ENCODE data around the gene CGB3. TPM values are rescaled to one million over a fixed set of nuclear protein-coding genes. Genes with fewer than 3 reads are reported as not detected.
"Not testable (repeated sequence)": the region's sequence is repeated elsewhere in the genome, so short reads cannot be mapped to it uniquely, and the experiment has no call there.

The CGB3 gene
- total RNA-seq, 1 donor from 2014 or later, result not detected

DNA sequence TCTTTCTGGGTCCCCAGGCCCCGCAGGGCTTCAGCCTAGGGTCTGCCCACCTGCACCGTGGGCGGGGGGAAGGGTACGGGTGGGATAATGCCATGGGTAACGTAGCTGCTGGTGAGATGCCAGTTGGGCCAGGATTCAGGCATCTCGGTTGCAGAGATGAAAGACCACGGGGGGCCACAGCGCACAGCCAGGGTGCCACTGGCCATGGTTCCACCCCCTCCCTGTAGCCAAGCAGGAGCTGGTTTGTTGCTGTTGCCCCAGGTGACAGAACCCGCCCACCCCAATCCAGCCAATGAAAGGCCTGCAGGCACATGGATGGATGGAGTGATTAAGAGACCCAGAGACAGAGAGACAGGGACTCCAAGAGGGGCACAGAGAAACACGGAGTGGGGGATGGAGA, 34.4 kb upstream of the CGB3 start:
- no peak for DNase-seq (ENCODE audit: low read depth)
- Histone ChIP-seq H3K27me3 (ENCODE audit: control insufficient read depth, insufficient read depth, low read length) (no peaks in the 10 kb centered on the region), H3K36me3 (ENCODE audit: control insufficient read depth, insufficient read depth, low read length) (no peaks in the 10 kb centered on the region), H3K4me3 (ENCODE audit: low read depth, low read length) (no peak overlapping the region)
- TF ChIP-seq, protein P1, sequence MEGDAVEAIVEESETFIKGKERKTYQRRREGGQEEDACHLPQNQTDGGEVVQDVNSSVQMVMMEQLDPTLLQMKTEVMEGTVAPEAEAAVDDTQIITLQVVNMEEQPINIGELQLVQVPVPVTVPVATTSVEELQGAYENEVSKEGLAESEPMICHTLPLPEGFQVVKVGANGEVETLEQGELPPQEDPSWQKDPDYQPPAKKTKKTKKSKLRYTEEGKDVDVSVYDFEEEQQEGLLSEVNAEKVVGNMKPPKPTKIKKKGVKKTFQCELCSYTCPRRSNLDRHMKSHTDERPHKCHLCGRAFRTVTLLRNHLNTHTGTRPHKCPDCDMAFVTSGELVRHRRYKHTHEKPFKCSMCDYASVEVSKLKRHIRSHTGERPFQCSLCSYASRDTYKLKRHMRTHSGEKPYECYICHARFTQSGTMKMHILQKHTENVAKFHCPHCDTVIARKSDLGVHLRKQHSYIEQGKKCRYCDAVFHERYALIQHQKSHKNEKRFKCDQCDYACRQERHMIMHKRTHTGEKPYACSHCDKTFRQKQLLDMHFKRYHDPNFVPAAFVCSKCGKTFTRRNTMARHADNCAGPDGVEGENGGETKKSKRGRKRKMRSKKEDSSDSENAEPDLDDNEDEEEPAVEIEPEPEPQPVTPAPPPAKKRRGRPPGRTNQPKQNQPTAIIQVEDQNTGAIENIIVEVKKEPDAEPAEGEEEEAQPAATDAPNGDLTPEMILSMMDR (IDR thresholded peaks at IDR 0.05; ENCODE audit: insufficient read depth, low read length, poor library complexity, severe bottlenecking), result no peak

DNA sequence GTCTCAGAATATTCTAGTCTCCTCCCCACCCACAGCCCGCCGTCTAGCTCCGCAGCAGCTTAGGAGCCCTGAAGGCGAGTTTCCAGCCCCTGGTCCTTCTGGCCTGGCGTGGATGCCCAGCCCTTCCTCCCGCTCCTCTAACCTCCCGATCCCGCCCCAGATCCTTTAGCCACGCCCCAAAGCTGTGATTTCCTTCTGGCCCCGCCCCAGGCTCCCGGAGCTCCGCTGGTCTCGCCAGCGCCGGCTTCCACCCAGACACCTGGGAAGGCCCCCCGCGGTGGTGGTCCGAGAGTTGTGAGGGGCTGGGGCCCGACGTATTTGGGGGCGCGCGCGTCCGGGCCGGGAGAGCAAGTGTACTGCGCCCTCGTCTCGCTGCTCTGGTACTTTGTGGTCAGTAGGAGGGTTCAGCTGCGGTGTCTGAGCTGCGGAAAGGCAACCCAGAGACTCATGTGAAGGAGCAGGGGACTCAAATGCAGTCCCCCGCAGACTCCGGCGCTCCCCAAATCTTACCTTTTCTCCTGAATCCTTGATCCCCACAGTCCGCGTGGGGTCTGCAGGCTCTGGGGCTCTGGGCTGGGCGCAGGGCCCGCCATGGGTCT, 33.6 kb upstream of the CGB3 start, which contains the start of gene CGB7:
CGB7 (minus strand) TSS at position 114 of the 599 bp plus-strand sequence. CDS start 2,374 bp downstream, outside the sequence.
- peak; percentile 25 for DNase-seq (ENCODE audit: low read depth)
- Histone ChIP-seq H3K27me3 (ENCODE audit: control insufficient read depth, insufficient read depth, low read length) (no peaks in the 10 kb centered on the region), H3K36me3 (ENCODE audit: control insufficient read depth, insufficient read depth, low read length) (no peaks in the 10 kb centered on the region), H3K4me3 (ENCODE audit: low read depth, low read length) (peak within 1 kb of the TSS; percentile 60)
- TF ChIP-seq, protein P1 (IDR thresholded peaks at IDR 0.05; ENCODE audit: insufficient read depth, low read length, poor library complexity, severe bottlenecking), result no peak

DNA sequence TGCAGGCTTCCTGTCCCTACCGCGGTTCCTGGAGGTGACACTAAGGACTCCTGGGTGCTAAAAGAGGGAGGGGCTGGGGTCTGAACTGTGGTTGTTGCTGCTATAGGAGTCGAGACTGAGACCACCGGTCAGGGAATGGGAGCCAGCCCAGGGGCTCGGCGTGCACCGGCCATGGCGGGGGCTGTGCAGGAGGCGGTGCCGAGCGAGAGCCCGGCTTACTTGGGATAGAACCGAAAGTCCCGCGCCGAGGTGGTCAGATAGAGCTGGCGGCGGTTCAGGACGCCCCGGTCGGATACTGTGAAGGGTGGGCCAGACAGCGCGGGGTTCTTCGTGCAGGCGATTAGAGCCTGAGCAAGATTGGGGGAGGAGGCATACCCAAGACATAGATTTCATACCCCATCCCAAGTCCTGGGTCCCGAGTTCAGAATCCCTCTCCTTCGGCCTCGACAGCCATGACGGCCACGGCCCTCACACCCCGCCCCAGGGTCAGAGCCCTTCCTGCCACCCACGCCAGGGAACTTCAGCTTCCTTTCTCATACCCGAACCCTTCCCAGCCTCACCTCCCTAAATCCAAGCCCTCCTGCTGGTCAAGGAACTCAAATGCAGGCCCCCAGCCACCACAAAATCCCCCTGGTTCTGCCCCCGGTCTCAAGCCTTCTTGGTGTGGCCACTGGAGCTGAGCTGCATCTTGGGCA, 32.9 kb upstream of the CGB3 start:
- H3K4me3 ChIP-seq (ENCODE audit: low read depth, low read length), result peak overlapping the region; percentile 60
- not testable (repeated sequence) for H3K27me3 ChIP-seq (ENCODE audit: control insufficient read depth, insufficient read depth, low read length); H3K36me3 ChIP-seq (ENCODE audit: control insufficient read depth, insufficient read depth, low read length); DNase-seq (ENCODE audit: low read depth)

DNA sequence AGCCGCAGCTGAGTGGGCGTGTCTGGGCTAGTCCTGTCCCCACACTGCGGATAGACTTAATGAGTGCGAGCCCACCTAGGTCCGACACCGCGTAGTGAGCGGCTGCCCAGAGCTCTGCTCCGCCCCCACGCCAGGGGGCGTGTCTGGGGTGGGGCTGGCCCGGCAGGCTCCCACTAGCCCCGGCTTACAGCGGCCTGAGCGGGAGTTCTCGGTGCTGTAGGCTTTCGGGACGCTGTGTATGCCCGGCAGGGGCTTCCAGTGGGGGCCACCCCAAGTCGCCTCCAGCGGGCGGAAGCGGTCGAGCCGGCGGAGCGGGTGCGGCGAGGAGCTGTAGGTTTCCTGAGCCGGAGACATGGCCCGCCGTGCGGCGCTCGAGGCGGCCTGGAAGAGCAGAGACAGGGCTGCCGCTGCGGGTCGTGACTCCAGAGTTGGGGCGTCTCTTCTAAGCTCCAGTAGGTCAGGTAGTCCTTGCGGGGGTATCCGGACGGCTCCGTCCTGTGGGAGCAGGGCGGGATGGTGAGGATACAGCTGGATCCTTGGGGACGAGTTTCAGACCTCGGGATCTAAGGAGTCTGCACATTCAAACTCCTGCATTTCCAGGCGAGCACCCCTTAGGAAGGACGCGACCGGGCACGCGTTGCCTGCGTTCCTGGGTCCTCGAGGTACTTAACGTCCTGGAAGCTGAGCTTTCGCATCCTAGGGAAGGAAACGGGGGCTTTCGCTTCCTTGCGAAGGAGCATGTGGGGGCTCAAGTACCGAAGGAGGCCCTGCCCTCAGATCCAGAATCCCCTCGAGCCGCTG, 32.2 kb upstream of the CGB3 start:
- TF ChIP-seq, protein P1 (IDR thresholded peaks at IDR 0.05; ENCODE audit: insufficient read depth, low read length, poor library complexity, severe bottlenecking), result peak; percentile 33
- Histone ChIP-seq H3K4me3 (ENCODE audit: low read depth, low read length) (peak overlapping the region; percentile 60), H3K36me3 (ENCODE audit: control insufficient read depth, insufficient read depth, low read length) (no peaks in the 10 kb centered on the region), H3K27me3 (ENCODE audit: control insufficient read depth, insufficient read depth, low read length) (no peaks in the 10 kb centered on the region)
- peak; percentile 4 for DNase-seq (ENCODE audit: low read depth)

DNA sequence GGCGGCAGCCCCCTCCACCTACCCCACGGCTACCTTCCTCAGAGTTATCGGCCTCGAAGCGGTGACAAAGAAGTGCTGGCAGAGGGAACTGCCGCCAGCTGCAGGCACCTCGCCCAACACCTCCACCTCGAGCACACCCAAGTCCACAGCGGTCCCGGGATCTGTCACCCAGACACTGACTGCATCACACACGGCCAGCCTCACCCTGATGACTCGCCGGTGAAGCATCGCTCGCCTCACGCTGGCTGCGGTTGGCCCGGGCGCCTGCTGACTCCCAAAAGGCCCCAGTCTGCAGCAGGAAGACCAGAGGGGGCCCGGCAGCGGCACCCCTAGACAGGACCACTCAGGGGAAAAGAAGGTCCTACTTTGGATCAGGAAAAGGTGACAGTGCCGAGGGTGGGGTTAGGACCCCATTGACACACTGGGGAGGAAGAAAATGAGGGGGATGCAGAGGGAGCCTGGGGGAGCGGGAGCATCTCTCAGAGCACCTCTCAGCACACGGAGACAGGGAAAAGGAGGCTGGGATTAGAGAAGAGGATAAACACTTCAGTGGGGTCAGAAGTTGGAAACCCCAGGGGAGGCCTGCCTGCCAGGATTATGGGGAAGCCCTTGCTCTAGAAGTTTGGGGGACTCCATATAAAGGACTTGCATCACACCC, 26.4 kb upstream of the CGB3 start:
- not testable (repeated sequence) for H3K27me3 ChIP-seq (ENCODE audit: control insufficient read depth, insufficient read depth, low read length); H3K4me3 ChIP-seq (ENCODE audit: low read depth, low read length); DNase-seq (ENCODE audit: low read depth); H3K36me3 ChIP-seq (ENCODE audit: control insufficient read depth, insufficient read depth, low read length)

DNA sequence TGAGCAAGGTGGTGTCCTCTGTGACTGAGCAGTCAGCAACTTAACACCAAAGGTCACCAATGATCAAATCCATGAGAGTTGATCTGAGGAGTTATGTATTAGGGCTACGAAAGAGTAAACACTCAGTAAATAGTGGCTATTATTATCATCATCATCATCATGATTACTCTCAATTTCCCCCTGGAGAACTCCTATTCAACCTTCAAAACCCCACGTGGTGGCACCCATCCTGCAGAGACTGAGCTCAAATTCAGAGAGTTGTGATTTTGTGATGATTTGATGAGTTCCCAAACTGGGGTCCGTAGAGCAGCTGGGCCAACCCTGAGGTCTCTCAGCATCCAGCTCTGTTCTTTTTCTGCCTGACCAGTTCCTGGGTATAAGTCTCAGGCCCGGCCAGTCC, 25.7 kb upstream of the CGB3 start:
- H3K36me3 ChIP-seq (ENCODE audit: control insufficient read depth, insufficient read depth, low read length); DNase-seq (ENCODE audit: low read depth); H3K4me3 ChIP-seq (ENCODE audit: low read depth, low read length): not testable (repeated sequence)

DNA sequence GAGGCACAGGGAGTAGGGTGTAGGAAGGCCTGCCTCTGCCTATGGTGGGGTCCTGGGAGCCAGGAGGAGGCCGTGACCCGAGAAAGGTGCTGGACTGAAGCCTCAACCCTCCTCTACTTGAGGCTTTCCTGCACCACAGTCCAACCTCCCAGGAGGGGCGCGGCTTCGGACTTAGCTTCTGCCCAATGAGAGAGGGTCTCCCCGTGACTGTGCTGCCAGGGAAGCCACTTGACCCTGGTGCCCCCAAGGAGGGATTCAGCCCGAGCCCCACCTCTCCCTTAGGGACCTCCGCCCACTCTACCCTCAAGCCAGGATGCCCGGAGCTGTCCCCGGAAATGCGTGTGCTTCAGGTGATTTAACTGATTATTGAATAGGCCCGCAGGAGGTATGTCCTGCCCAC, 24.9 kb upstream of the CGB3 start, which contains the start of gene CGB8:
CGB8 (minus strand) TSS at position 101 of the 400 bp plus-strand sequence. CDS start 372 bp downstream, outside the sequence.
- H3K36me3 ChIP-seq (ENCODE audit: control insufficient read depth, insufficient read depth, low read length); DNase-seq (ENCODE audit: low read depth); H3K4me3 ChIP-seq (ENCODE audit: low read depth, low read length): not testable (repeated sequence)

More for the DNA sequence above, 25.7 kb upstream of the CGB3 start:
- not testable (repeated sequence) for H3K27me3 ChIP-seq (ENCODE audit: control insufficient read depth, insufficient read depth, low read length)

DNA sequence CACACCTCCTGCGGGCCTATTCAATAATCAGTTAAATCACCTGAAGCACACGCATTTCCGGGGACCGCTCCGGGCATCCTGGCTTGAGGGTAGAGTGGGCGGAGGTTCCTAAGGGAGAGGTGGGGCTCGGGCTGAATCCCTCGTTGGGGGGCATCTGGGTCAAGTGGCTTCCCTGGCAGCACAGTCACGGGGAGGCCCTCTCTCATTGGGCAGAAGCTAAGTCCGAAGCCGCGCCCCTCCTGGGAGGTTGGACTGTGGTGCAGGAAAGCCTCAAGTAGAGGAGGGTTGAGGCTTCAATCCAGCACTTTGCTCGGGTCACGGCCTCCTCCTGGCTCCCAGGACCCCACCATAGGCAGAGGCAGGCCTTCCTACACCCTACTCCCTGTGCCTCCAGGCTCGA, 19.4 kb upstream of the CGB3 start, which contains the start of gene CGB5:
CGB5 (plus strand) TSS at position 301 of the 400 bp plus-strand sequence. CDS start 362 bp downstream, outside the sequence.
- not testable (repeated sequence) for H3K36me3 ChIP-seq (ENCODE audit: control insufficient read depth, insufficient read depth, low read length); H3K27me3 ChIP-seq (ENCODE audit: control insufficient read depth, insufficient read depth, low read length); DNase-seq (ENCODE audit: low read depth); H3K4me3 ChIP-seq (ENCODE audit: low read depth, low read length)

More for the DNA sequence above, 24.9 kb upstream of the CGB3 start, which contains the start of gene CGB8:
- not testable (repeated sequence) for H3K27me3 ChIP-seq (ENCODE audit: control insufficient read depth, insufficient read depth, low read length)

DNA sequence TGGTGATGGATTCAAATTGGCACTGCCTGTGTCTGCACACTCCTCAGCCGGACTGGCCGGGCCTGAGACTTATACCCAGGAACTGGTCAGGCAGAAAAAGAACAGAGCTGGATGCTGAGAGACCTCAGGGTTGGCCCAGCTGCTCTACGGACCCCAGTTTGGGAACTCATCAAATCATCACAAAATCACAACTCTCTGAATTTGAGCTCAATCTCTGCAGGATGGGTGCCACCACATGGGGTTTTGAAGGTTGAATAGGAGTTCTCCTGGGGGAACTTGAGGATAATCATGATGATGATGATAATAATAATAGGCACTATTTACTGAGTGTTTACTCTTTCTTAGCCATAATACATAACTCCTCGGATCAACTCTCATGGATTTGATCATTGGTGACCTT, 18.5 kb upstream of the CGB3 start:
- not testable (repeated sequence) for H3K4me3 ChIP-seq (ENCODE audit: low read depth, low read length); DNase-seq (ENCODE audit: low read depth)

More for the DNA sequence above, 18.5 kb upstream of the CGB3 start:
- not testable (repeated sequence) for H3K36me3 ChIP-seq (ENCODE audit: control insufficient read depth, insufficient read depth, low read length); H3K27me3 ChIP-seq (ENCODE audit: control insufficient read depth, insufficient read depth, low read length)
